Motor neuron (in vitro differentiated cells): Measurements from ENCODE around the gene CADM1. TPM values are rescaled to one million over a fixed set of nuclear protein-coding genes. Genes with fewer than 3 reads are reported as not detected.

Source experiments
- ATAC-seq, 8 experiments: fragments of 200-7000 bp; cut with Tn5 transposase; replicated peaks in 6 of 8; 2 replicates each; pipeline ENCODE4 v1.8.0; 2021; ENCODE audit warnings: mild to moderate bottlenecking in 8 of 8, moderate library complexity in 8 of 8
- H3K27ac ChIP-seq, 2 donors: fragments of 250-450 bp; sonication (Bioruptor Pico); 2 replicates each; pipeline ENCODE4 v1.9.0; 2021; ENCODE audit warnings: antibody characterized with exemption in 2 of 2, mild to moderate bottlenecking in 2 of 2, moderate library complexity in 1 of 2
- H3K4me1 ChIP-seq, 2 donors: fragments of 250-450 bp; sonication (Bioruptor Pico); replicated peaks in 1 of 2; 2 replicates each; pipeline ENCODE4 v1.6.1; 2021; ENCODE audit warnings: antibody characterized with exemption in 2 of 2, mild to moderate bottlenecking in 2 of 2, moderate library complexity in 1 of 2
- H3K4me3 ChIP-seq, 5 donors: fragments of 250-450 bp; sonication (Bioruptor Pico); 2 replicates each; pipeline ENCODE4 v1.9.0; 2021; ENCODE audit warnings: antibody characterized with exemption in 5 of 5, mild to moderate bottlenecking in 5 of 5, moderate library complexity in 4 of 5
- WGBS, 10 experiments: fragments of 450-650 bp; shearing (Covaris generic); methylation state at CpG; one replicate each; pipeline ENCODE4 v1.0.0; 2022; 5-methylcytosine and 5-hydroxymethylcytosine counted together
- in situ Hi-C, 9 experiments: fragments of 400-800 bp; cut with MboI; loops; one replicate each; pipeline ENCODE4 v1.15.0; 2021; ENCODE audit warnings: low sequenced_read_pairs in 9 of 9, low pct_unique_long_range_greater_than_20kb in 2 of 9; ENCODE audit not compliant: unreplicated experiment in 9 of 9
- total RNA-seq, 8 experiments: library from RNA; unstranded; fragments of 300-600 nt; gene quantifications; 2 replicates each; pipeline versions ENCODE4 v1.2.3 to v1.2.4, GENCODE V29; 2022

The CADM1 gene
- total RNA-seq, 8 experiments from 2014 or later: 0.71 to 129 (median 106) TPM

GRCh38 chr11:115324581-115325432, 179.4 kb downstream of the CADM1 start:
- WGBS, 10 experiments: 20 to 74% (median 47%) methylated on average over 1 to 8 of the region's 12 CpGs; no CpG with 5 or more reads in 1 of the 10 experiments
- peak; percentile 67 to 90 (median 82) for ATAC-seq
- in situ Hi-C loops: loop anchor here in 4 of 9 experiments (25.0 kb wide), 2 partner anchors 162 to 1362 kb away; no protein-coding TSS in a partner anchor
- H3K4me1 ChIP-seq: peaks cover 20 to 44% of the 10 kb centered on the region in 2 donors
- no peak overlapping the region for H3K4me3 ChIP-seq
- peak overlapping the region in 1 of 2 donors; percentile 33 for H3K27ac ChIP-seq

- ATAC-seq: no peak
- no peak overlapping the region for H3K4me3 ChIP-seq
- in situ Hi-C loops: no loop called here
- 33 to 100% (median 94%) methylated on average over 3 to 4 of the region's 4 CpGs; no CpG with 5 or more reads in 1 of the 10 experiments for WGBS, 10 experiments
- no peak overlapping the region for H3K27ac ChIP-seq
- H3K4me1 ChIP-seq: peaks cover 34 to 65% of the 10 kb centered on the region in 2 donors
Measured at GRCh38 chr11:115322553-115323203, 181.5 kb downstream of the CADM1 start.

GRCh38 chr11:115321605-115322289, 182.5 kb downstream of the CADM1 start:
- Histone ChIP-seq H3K4me3 (no peak overlapping the region), H3K27ac (no peak overlapping the region), H3K4me1 (peaks cover 41 to 67% of the 10 kb centered on the region in 2 donors)
- ATAC-seq: no peak
- WGBS, 10 experiments: 14 to 80% (median 60%) methylated on average over 1 to 6 of the region's 6 CpGs; no CpG with 5 or more reads in 1 of the 10 experiments
- in situ Hi-C loops: no loop called here

GRCh38 chr11:115317277-115318185, 186.7 kb downstream of the CADM1 start:
- in situ Hi-C loops: no loop called here
- peaks cover 66 to 86% of the 10 kb centered on the region in 2 donors for H3K4me1 ChIP-seq
- peak overlapping the region in 1 of 2 donors; percentile 23 for H3K27ac ChIP-seq
- no peak overlapping the region for H3K4me3 ChIP-seq
- peak in 5 of 8 experiments; percentile 93 to 95 (median 94) for ATAC-seq
- 20 to 76% (median 41%) methylated on average over 2 to 6 of the region's 6 CpGs; no CpG with 5 or more reads in 2 of the 10 experiments for WGBS, 10 experiments

GRCh38 chr11:115316696-115317095, 187.5 kb downstream of the CADM1 start:
- no peak for ATAC-seq
- Histone ChIP-seq H3K4me3 (no peak overlapping the region), H3K4me1 (peaks cover 69 to 89% of the 10 kb centered on the region in 2 donors), H3K27ac (no peak overlapping the region)
- WGBS, 10 experiments: 15 to 88% (median 73%) methylated on average over 1 to 5 of the region's 5 CpGs
- in situ Hi-C loops: no loop called here

GRCh38 chr11:115314330-115314920, 189.8 kb downstream of the CADM1 start:
- Histone ChIP-seq H3K27ac (no peak overlapping the region), H3K4me3 (no peak overlapping the region), H3K4me1 (peaks cover 61 to 77% of the 10 kb centered on the region in 2 donors)
- in situ Hi-C loops: no loop called here
- WGBS, 10 experiments: 0 to 100% (median 77%) methylated on average over 1 to 3 of the region's 3 CpGs
- no peak for ATAC-seq

GRCh38 chr11:115313224-115313838, 190.9 kb downstream of the CADM1 start:
- 50 to 100% methylated on average over 2 of the region's 2 CpGs; no CpG with 5 or more reads in 8 of the 10 experiments for WGBS, 10 experiments
- H3K4me1 ChIP-seq: peaks cover 53 to 66% of the 10 kb centered on the region in 2 donors
- no peak overlapping the region for H3K4me3 ChIP-seq
- ATAC-seq: no peak
- in situ Hi-C loops: no loop called here
- no peak overlapping the region for H3K27ac ChIP-seq

GRCh38 chr11:115311949-115312348, 192.3 kb downstream of the CADM1 start:
- in situ Hi-C loops: no loop called here
- H3K27ac ChIP-seq: no peak overlapping the region
- ATAC-seq: no peak
- H3K4me1 ChIP-seq: peaks cover 43 to 52% of the 10 kb centered on the region in 2 donors
- WGBS, 10 experiments: 11 to 100% (median 81%) methylated on average over 1 to 3 of the region's 3 CpGs; no CpG with 5 or more reads in 2 of the 10 experiments
- no peak overlapping the region for H3K4me3 ChIP-seq

- 0 to 100% (median 43%) methylated on average over 1 of the region's 1 CpG; no CpG with 5 or more reads in 3 of the 10 experiments for WGBS, 10 experiments
- in situ Hi-C loops: no loop called here
- Histone ChIP-seq H3K27ac (no peak overlapping the region), H3K4me1 (peaks cover 14 to 31% of the 10 kb centered on the region in 2 donors), H3K4me3 (no peak overlapping the region)
- peak in 2 of 8 experiments; percentile 9 to 63 for ATAC-seq
Measured at GRCh38 chr11:115306689-115307088, 197.5 kb downstream of the CADM1 start.

GRCh38 chr11:115304774-115305472, 199.3 kb downstream of the CADM1 start:
- Histone ChIP-seq H3K27ac (no peak overlapping the region), H3K4me1 (peaks cover 18 to 31% of the 10 kb centered on the region in 2 donors), H3K4me3 (no peak overlapping the region)
- no peak for ATAC-seq
- 34 to 100% (median 88%) methylated on average over 1 to 6 of the region's 6 CpGs for WGBS, 10 experiments
- in situ Hi-C loops: no loop called here

GRCh38 chr11:115303929-115304531, 200.2 kb downstream of the CADM1 start:
- in situ Hi-C loops: no loop called here
- Histone ChIP-seq H3K4me3 (no peak overlapping the region), H3K27ac (no peak overlapping the region), H3K4me1 (peaks cover 24 to 34% of the 10 kb centered on the region in 2 donors)
- ATAC-seq: peak in 2 of 8 experiments; percentile 27 to 39
- WGBS, 10 experiments: 20 to 100% (median 79%) methylated on average over 1 to 2 of the region's 2 CpGs; no CpG with 5 or more reads in 2 of the 10 experiments
